Middle frontal gyrus (tissue), 1 donor: ENCODE data around the gene TADA3.
A peak's percentile ranks its signal among the peaks of the same experiment; 100 is the strongest.
"Not testable (repeated sequence)": the region's sequence is repeated elsewhere in the genome, so short reads cannot be mapped to it uniquely, and the experiment has no call there.

Experiments
- DNase-seq: peaks from one replicate; pipeline ENCODE4 v3.0.0-alpha.2; 2015; ENCODE audit warnings: low spot score; ENCODE audit errors: extremely low spot score

Gene TADA3

DNA sequence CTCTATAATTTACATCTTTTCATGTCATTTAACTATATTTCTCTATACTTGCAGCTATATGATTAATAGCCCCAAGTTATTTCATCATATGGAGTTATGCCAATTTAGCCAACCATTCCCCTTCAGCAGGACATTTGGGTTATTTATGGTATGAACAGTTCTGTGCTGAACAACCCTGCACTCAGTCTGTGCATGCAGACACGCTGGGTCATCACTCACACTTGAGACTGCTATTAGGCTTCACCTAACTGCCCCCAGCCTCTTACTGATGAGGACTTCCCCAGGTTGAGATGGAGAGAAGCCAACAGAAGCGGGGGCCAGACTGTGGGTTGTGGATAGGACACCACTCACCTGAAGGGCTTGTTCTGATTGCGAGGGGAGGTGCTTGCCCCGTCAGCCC lies 7.3 kb downstream of the TADA3 start:
- no peak for DNase-seq

DNA sequence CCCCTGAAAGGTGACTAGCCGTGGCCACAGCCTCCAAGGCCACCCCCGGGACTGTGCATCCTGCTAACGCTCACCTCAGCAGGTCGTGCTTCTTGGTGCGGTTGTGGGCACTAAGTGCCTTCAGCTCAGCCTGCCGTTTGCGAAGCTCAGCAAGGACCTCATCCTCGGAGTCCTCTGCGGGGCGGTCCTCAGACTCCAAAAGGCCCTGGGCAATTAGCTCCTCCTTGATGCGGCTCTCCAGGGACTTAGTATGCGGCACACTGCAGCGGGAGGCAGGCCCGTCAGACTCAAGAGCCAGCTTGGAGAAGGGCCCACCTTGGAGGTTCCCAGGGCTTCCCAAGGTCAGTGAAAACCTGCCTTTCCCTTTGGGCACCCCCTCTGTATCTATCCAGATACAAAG lies 8.3 kb downstream of the TADA3 start:
- no peak for DNase-seq

GRCh38 chr3:9782770-9783169 lies 9.5 kb downstream of the TADA3 start:
- DNase-seq, result no peak

DNA sequence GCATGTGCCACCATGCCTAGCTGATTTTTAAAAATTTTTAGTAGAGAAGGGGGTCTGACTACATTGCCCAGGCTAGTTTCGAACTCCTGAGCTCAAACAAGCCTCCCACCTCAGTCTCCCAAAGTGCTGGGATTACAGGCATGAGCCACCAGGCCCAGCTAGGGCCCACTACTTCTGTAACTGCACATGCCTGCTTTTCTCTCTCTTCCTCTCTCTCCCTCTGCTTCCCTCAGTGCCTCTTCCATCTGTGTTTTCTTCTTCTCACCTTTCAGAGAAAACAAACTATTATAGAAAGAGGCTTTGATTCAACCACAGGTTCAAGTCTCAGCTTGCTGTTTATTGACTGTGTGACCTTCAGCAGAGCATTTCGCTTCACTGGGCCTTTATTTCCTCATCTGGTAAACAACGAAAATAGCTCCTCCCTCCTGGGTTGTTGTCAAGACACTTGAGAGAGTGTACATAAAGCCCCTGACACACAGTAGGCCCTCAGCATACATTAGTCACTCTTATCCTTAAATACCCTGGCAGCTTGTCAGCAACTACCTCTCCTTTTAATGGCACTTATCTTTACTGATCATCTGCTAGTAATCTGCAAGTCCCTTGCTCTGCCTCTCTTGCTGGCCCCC lies 10.2 kb downstream of the TADA3 start:
- DNase-seq, result no peak

DNA sequence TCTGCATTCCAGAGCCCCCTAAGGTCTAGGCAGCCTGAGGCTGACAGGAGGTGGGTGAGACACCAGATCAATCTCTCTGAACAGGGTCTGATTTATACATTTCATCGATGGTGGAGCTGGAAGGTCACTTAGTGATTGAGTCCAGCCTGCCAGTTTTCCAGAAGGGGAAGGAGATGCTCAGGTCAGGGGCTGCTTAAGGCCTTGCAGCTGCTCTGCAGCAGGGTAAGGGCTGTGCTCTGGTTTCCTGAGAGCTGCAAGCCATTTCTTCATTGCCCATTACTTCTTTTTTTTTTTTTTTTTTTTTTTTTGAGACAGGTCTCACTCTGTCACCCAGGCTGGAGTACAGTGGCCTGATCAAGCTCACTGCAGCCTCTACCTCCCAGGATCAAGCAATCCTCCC lies 10.7 kb downstream of the TADA3 start:
- no peak for DNase-seq

- no peak for DNase-seq
Measured at GRCh38 chr3:9780910-9781309, 11.4 kb downstream of the TADA3 start.

DNA sequence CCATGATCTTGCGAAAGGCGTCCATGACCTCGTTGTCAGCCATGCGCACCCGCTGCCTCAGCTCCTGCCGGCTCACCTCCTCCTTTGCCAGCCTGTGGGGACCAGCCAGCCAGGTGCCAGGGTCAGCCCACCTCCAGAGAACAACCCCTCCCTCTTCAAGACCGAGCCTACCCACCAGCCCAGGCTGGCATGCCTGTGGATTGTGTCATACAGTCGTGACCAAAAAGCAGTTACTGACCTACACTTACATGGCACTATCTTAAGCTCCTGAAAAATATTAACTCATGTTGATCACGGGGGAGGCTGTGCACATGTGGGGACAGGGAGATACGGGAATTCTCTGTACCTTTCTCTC lies 11.8 kb downstream of the TADA3 start:
- DNase-seq, result no peak

DNA sequence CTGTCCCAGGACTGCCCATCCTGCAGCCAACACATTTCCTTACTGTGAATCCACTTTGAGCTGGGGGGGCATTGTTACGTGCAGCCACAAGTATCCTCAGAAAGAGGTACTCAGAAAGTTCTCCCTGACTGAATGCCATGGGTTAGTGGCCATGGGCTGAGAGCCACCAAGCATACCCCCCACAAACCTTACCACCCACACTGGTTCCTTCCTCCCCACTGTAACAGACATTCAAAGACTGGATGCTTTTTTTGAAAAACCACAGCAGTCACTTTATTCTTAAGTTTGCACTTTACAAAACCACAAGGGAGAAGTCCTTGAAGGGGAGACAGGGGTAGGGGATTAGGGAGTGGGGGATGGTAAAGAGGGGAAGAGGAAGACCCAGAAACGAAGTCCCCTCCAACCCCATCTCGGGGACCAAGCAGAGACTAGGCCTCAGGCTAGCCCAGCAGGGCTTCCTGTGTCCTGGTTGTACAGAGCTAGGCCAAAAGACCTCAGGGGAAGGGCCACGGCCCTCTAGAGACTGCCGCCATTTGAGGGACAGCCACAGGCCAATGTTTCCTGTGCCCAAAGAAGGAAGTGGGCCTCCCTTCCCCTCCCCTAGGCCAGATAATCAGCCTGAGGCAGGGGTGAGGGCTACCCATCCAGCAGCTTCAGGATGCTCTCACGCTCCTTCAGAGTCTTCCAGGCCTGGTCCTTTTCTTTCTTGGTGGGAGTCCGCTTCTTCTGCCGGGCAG lies 12.4 kb downstream of the TADA3 start:
- no peak for DNase-seq

- no peak for DNase-seq
Measured at GRCh38 chr3:9779075-9779593, 13.1 kb downstream of the TADA3 start.

GRCh38 chr3:9778143-9779074 lies 13.9 kb downstream of the TADA3 start:
- peak; percentile 56 for DNase-seq

- peak; percentile 63 for DNase-seq
Measured at GRCh38 chr3:9777694-9778021, 14.6 kb downstream of the TADA3 start.

GRCh38 chr3:9776896-9777693 lies 15.2 kb downstream of the TADA3 start:
- DNase-seq, result no peak

DNA sequence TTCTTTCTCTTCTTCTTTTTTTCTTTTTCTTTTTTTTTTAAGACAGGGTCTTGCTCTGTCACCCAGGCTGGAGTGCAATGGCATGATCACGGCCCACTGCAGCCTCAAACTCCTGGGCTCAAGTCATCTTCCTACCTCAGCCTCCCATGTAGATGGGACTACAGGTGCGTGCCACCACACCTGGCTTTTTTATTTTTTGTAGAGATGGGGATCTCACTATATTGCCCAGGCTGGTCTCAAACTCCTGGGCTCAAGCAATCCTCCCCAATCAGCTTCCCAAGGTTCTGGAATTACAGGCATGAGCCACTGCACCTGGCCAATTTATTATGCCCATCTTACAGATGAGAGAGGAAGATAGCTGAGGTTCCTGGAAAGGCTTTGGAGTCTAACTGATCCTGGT lies 21.3 kb downstream of the TADA3 start:
- not testable (repeated sequence) for DNase-seq

- no peak for DNase-seq
Measured at GRCh38 chr3:9770276-9770812, 21.9 kb downstream of the TADA3 start.

GRCh38 chr3:9769426-9770275 lies 22.6 kb downstream of the TADA3 start, which contains the start of gene CAMK1:
CAMK1 (minus strand) TSS chr3:9769947; CDS start chr3:9767749, 2,198 bp downstream.
- peak; percentile 50 for DNase-seq

DNA sequence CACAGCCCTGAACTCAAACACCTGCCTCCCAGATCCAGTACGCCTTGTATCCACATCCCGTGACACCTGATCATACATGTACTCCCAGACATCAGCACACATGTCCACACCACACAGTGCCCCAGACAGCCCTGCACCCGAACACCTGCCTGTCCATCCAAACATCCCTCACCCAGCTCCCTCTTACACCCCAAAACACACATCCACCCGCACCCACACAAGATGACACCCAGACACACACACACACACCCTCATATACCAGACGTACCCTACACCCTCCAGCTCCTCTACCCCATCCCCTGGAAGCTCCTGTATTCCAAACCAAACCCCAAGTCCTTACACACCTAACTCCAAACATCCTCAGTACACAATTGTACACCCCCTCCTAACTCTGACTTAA lies 23.3 kb downstream of the TADA3 start:
- DNase-seq, result no peak

GRCh38 chr3:9768141-9768775 lies 24.0 kb downstream of the TADA3 start:
- no peak for DNase-seq

DNA sequence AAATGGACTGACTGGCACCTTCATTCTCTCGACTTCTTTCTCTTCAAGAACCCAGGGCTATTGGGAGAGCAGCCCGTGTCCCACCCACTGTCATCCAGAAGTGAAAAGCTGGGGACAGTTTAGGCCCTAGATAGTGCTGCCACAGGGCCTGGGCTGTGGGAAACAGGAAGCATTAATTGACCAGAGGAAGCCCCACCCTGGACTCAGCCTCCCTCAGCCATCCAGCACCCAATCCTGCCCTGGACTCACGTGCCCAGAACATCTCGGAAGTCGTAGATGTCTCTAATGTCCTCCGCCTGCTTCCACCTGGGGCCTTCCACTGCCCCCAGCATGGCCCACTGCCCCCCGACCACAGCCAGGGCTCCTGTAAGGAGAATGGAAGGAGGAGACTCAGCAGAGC lies 24.9 kb downstream of the TADA3 start:
- DNase-seq, result no peak

- DNase-seq, result no peak
Measured at GRCh38 chr3:9765865-9766264, 26.4 kb downstream of the TADA3 start.
